Measurements from ENCODE around the gene AASS.

Gene AASS

DNA sequence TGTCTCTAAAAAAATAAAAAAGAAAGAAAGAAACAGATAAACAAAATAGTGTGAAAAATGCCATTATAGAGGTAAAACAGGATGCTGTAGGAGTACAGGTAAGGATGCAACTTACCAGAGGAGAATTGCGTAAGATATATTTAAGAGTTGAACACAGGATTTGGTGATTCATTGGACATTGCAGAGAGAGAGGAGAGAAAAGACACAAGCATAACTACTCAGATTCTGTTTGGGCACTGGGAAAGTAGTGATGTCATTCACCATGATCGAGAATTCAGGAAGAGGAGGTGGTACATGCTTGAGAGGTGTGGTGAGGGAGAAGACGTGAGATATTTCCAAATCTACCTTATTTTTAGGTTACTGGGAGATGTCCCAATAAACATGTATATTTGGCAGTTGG is 97.6 kb downstream of the AASS start:
- no peak for DNase-seq

DNA sequence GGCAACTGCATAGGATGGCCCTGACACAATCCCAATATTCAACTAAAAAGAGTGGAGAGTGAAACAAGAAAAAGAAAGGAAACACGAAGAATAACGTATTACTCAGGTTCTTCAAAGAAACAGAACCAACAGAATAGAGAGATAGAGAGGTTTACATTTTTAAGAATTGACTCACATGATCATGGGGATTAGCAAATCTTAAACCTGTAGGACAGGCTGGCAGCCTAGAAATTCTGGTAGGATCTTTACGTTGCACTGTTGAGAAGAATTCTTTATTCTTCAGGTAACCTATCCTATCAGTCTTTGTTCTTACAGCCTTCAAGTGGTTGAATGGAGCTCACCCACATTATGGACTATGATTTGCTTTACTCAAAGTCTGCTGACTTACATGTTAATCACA is 103.9 kb downstream of the AASS start:
- no peak for DNase-seq

DNA sequence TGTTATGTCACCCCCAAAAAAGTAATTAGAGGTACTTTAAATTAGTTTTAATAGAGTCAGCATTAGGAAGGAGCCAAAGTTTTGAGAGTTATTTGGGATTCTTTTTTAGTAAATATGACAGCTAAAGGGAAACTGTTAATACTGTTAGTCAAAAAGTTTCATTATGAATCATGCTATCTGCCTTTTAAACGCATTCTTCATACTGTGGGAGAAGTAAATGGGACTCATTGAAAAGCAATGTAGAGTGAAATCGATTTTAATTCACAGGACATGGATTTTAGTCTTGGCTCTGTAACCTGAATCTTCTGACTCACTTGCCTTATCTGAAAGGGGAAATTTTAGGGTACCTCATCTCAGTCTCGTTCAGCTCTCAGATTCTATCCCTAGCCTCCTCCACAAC is 105.1 kb downstream of the AASS start:
- DNase-seq: no peak

DNA sequence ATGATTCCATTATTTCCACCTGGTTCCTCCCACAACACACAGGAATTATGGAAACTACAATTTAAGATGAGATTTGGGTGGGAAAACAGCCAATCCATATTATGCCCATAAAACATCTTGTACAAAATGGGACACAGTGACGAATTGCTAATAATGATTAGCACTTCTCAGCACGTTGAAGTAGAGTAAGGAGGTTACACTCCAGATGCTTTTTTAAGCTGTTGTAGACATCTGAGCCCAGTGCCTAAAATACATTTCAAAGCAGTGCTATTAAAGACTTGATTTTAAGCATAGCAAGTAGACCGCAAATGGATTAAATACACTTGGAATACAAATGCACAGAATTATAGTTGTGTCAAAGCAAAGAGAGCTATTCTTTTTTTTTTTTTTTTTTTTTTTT is 105.9 kb downstream of the AASS start:
- DNase-seq: no peak

DNA sequence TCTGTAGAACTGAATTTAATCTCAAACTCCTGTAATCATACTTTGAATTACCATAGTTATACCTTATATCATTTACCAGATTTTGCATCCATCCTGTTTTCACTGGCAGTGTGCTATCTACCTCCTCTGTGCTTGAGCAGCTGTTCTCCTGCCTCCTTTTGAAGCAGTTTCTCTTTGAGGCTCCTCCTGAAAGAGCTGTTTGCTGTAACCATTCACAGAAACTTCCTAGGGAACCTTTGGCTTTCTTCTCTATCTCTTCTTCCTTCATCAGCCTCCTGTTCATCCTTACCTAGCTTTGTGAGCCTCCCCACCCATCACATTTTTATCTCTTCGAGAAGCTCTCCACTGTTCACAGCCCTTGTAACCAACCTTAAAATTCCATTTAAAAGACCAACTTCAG is 108.2 kb downstream of the AASS start:
- DNase-seq: no peak

DNA sequence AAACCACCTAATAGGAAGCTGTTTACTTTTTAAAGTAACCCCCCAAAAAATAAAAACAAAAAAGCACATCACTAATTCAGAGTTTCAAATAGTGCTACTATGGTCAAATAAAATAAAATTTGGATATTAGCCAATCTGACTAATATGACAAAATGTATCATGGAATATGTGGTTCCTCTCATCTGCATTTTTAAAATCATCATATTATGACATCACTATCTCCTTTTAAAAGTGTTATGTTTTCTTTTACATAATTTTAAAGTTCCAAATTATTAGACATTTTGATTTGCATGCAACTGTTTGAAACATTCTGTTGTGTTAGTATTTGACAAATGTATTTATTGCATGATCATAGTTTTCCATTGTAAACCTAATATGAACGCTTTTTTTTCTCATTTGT is 110.4 kb downstream of the AASS start:
- DNase-seq: no peak

DNA sequence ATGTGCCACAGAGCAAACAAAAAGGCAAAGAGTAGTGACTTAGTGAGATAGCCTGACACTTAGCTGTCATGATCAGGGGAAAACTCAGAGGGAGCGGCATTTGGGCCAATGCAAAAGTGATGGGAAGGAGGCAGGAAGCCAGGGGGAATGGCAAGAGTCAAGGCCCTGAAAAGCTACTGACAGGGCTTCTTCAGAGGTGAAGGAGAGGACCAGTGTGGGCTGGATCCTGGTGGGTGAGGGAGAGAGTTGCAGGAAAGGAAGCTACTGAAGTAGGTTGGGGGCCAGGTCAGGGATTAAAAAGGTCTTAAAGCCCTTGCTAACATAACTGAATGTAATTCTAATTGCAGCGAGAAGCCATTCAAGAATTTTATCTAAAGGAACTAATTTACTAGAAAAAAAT is 117.0 kb downstream of the AASS start:
- no peak for DNase-seq
